A673 (cell line): ENCODE measurements around the gene ATP10D. TPM values are rescaled to one million over a fixed set of nuclear protein-coding genes. Genes with fewer than 3 reads are reported as not detected.

Source experiments
- BruUV-seq: library from RNA; stranded (reverse); fragments of 400-500 nt; replicated peaks from 2 replicates; lab custom pipeline; 2021; lab: Mats Ljungman, UMichigan
- CTCF ChIA-PET: fragments of 300-600 bp; sonication (Branson Sonifier 250); formaldehyde crosslinking; loops from one replicate; lab custom pipeline; 2022; ENCODE audit warnings: antibody characterized with exemption; lab: Charles Lee
- POLR2A ChIA-PET: fragments of 300-600 bp; sonication (Branson Sonifier 250); formaldehyde crosslinking; loops from one replicate; lab custom pipeline; 2022; ENCODE audit warnings: antibody characterized with exemption; ENCODE audit not compliant: low non-redundant PET; lab: Charles Lee
- DNase-seq: peaks from one replicate; pipeline ENCODE4 v3.0.0-alpha.2; 2015; ENCODE audit warnings: low spot score
- H3K27ac ChIP-seq: fragments of 200-600 bp; sonication (generic); 2 replicates; pipeline ENCODE4 v1.5.1; 2016; ENCODE audit warnings: mixed run types, low read depth, mild to moderate bottlenecking, mixed read lengths, antibody characterized with exemption, low read length; ENCODE audit not compliant: poor library complexity, severe bottlenecking
- H3K27me3 ChIP-seq: fragments of 200-600 bp; sonication (generic); replicated peaks from 2 replicates; pipeline ENCODE4 v1.6.1; 2017; ENCODE audit warnings: mixed run types, low read depth, mild to moderate bottlenecking, mixed read lengths, antibody characterized with exemption, low read length; ENCODE audit not compliant: insufficient read depth, poor library complexity
- H3K36me3 ChIP-seq: fragments of 200-600 bp; sonication (generic); 2 replicates; pipeline ENCODE4 v1.6.1; 2016; ENCODE audit warnings: mixed run types, mild to moderate bottlenecking, mixed read lengths, antibody characterized with exemption, low read length; ENCODE audit not compliant: insufficient read depth, poor library complexity, severe bottlenecking
- H3K4me1 ChIP-seq: fragments of 200-600 bp; sonication (generic); 2 replicates; pipeline ENCODE4 v1.6.1; 2017; ENCODE audit warnings: mixed run types, mild to moderate bottlenecking, mixed read lengths, antibody characterized with exemption, low read length; ENCODE audit not compliant: insufficient read depth, poor library complexity, severe bottlenecking
- H3K4me3 ChIP-seq: fragments of 200-600 bp; sonication (generic); 2 replicates; pipeline ENCODE4 v1.5.1; 2016; ENCODE audit warnings: low read depth, mixed run types, mild to moderate bottlenecking, mixed read lengths, low read length; ENCODE audit not compliant: poor library complexity, severe bottlenecking
- H3K9me3 ChIP-seq: fragments of 200-600 bp; sonication (generic); 2 replicates; pipeline ENCODE4 v1.6.1; 2016; ENCODE audit warnings: mixed run types, low read depth, mild to moderate bottlenecking, mixed read lengths, antibody characterized with exemption, low read length; ENCODE audit not compliant: poor library complexity, severe bottlenecking
- CTCF ChIP-seq: fragments of 300-800, 200-600 bp; sonication (generic); conservative IDR thresholded peaks from 2 replicates; pipeline ENCODE4 v1.5.1; 2017; ENCODE audit warnings: low read depth, mild to moderate bottlenecking, antibody characterized with exemption, low read length, moderate library complexity, mixed read lengths
- EZH2 ChIP-seq: fragments of 200-600 bp; sonication (generic); IDR thresholded peaks from 2 replicates; pipeline ENCODE4 v1.6.1; 2017; ENCODE audit warnings: borderline replicate concordance, low read depth, mild to moderate bottlenecking, mixed read lengths, antibody characterized with exemption, low read length; ENCODE audit not compliant: poor library complexity, severe bottlenecking
- intact Hi-C: fragments of 100-400 bp; cut with micrococcal nuclease; formaldehyde crosslinking; loops from one replicate; pipeline ENCODE4 v1.10.0; 2022; ENCODE audit not compliant: unreplicated experiment
- total RNA-seq: library from RNA; stranded (reverse); gene quantifications from 2 replicates; pipeline ENCODE4 v1.2.3, GENCODE V29; 2021

ATP10D gene
- total RNA-seq, 1 experiment from 2014 or later = 16.1 TPM

GRCh38 chr4:47488706-47489105, 3.6 kb downstream of the ATP10D start:
- CTCF ChIA-PET = no interaction called here
- no peak overlapping the region for H3K27ac ChIP-seq
- H3K27me3 ChIP-seq = no peaks in the 10 kb centered on the region
- DNase-seq = no peak
- H3K4me3 ChIP-seq = no peak overlapping the region
- no peaks in the 10 kb centered on the region for H3K36me3 ChIP-seq
- H3K9me3 ChIP-seq = no peaks in the 10 kb centered on the region
- intact Hi-C loops = no loop called here
- H3K4me1 ChIP-seq = no peaks in the 10 kb centered on the region
- no TSS peak for BruUV-seq
- TF ChIP-seq EZH2 (no peak), CTCF (no peak)
- POLR2A ChIA-PET = interaction anchor here (0.6 kb wide), 1 partner anchor 855 kb away, joined by 9 read pairs; no protein-coding TSS in a partner anchor

GRCh38 chr4:47490550-47490949, 5.5 kb downstream of the ATP10D start:
- H3K4me3 ChIP-seq = no peak overlapping the region
- peak; percentile 48 for DNase-seq
- BruUV-seq = no TSS peak
- no peaks in the 10 kb centered on the region for H3K27me3 ChIP-seq
- H3K4me1 ChIP-seq = no peaks in the 10 kb centered on the region
- no peaks in the 10 kb centered on the region for H3K36me3 ChIP-seq
- CTCF ChIA-PET = no interaction called here
- no peak for TF ChIP-seq EZH2
- peak; percentile 57 for TF ChIP-seq CTCF
- POLR2A ChIA-PET = no interaction called here
- no peaks in the 10 kb centered on the region for H3K9me3 ChIP-seq
- H3K27ac ChIP-seq = no peak overlapping the region
- intact Hi-C loops = no loop called here

GRCh38 chr4:47493238-47494123, 8.4 kb downstream of the ATP10D start:
- no peak for TF ChIP-seq EZH2
- TF ChIP-seq CTCF = no peak
- POLR2A ChIA-PET = no interaction called here
- no peaks in the 10 kb centered on the region for H3K9me3 ChIP-seq
- no peak overlapping the region for H3K27ac ChIP-seq
- no peak for DNase-seq
- H3K27me3 ChIP-seq = no peaks in the 10 kb centered on the region
- H3K4me1 ChIP-seq = no peaks in the 10 kb centered on the region
- intact Hi-C loops = no loop called here
- no TSS peak for BruUV-seq
- no peak overlapping the region for H3K4me3 ChIP-seq
- H3K36me3 ChIP-seq = no peaks in the 10 kb centered on the region
- CTCF ChIA-PET = no interaction called here
